GM12892 (cell line): ENCODE data around the gene MICAL2.

Experiments
- POLR2A ChIP-seq: IDR thresholded peaks from 2 replicates; pipeline ENCODE4 v1.6.1; 2011; ENCODE audit warnings: low read depth, low read length, control low read depth
- POLR2AphosphoS5 ChIP-seq: IDR thresholded peaks from 2 replicates; pipeline ENCODE4 v1.6.1; 2011; ENCODE audit warnings: low read depth, low read length, control low read depth

GRCh38 chr11:12290477-12290922 is 180.1 kb downstream of the MICAL2 start:
- no peak for TF ChIP-seq POLR2AphosphoS5
- TF ChIP-seq POLR2A, result no peak
